Activated CD8-positive, alpha-beta memory T cell treated with anti-CD3 and anti-CD28 coated beads for 48 hours (primary cell): ENCODE measurements around the gene LTBP2.

Source experiments
- DNase-seq, 3 experiments: peaks; one replicate each; pipeline ENCODE4 v3.0.0-alpha.2; 2020; ENCODE audit warnings: low read depth in 2 of 3, low spot score in 2 of 3

LTBP2 gene

GRCh38 chr14:74613211-74613914 is 1.3 kb upstream of the LTBP2 start:
- no peak for DNase-seq

GRCh38 chr14:74612350-74613021 is 449 bp upstream of the LTBP2 start:
- peak; percentile 62 to 72 (median 71) for DNase-seq

- DNase-seq: no peak
These were observed 979 bp downstream of the LTBP2 start for GRCh38 chr14:74610866-74611649.

- DNase-seq: no peak
These were observed 1.7 kb downstream of the LTBP2 start for GRCh38 chr14:74610199-74610865.

- DNase-seq: no peak
These were observed 2.3 kb downstream of the LTBP2 start for GRCh38 chr14:74609721-74610120.

GRCh38 chr14:74608959-74609611 is 3.0 kb downstream of the LTBP2 start:
- DNase-seq: peak; percentile 51 to 92 (median 70)

- no peak for DNase-seq
These were observed 5.3 kb downstream of the LTBP2 start for GRCh38 chr14:74606727-74607126.

- no peak for DNase-seq
These were observed 6.4 kb downstream of the LTBP2 start for GRCh38 chr14:74605531-74606223.

- DNase-seq: no peak
These were observed 7.1 kb downstream of the LTBP2 start for GRCh38 chr14:74604911-74605310.

- DNase-seq: no peak
These were observed 7.9 kb downstream of the LTBP2 start for GRCh38 chr14:74604157-74604556.

GRCh38 chr14:74601982-74602381 is 10.1 kb downstream of the LTBP2 start:
- no peak for DNase-seq

GRCh38 chr14:74599946-74600345 is 12.1 kb downstream of the LTBP2 start:
- no peak for DNase-seq

- DNase-seq: no peak
These were observed 12.7 kb downstream of the LTBP2 start for GRCh38 chr14:74599321-74599761.

- no peak for DNase-seq
These were observed 15.1 kb downstream of the LTBP2 start for GRCh38 chr14:74596741-74597450.

- DNase-seq: no peak
These were observed 16.9 kb downstream of the LTBP2 start for GRCh38 chr14:74595006-74595735.

GRCh38 chr14:74594606-74595005 is 17.4 kb downstream of the LTBP2 start:
- no peak for DNase-seq

- no peak for DNase-seq
These were observed 18.0 kb downstream of the LTBP2 start for GRCh38 chr14:74594029-74594428.

GRCh38 chr14:74593241-74593953 is 18.6 kb downstream of the LTBP2 start:
- no peak for DNase-seq
